ENCODE measurements around the gene SLC35G3. TPM values are rescaled to one million over a fixed set of nuclear protein-coding genes. Genes with fewer than 3 reads are reported as not detected.
"Not testable (repeated sequence)": the region's sequence is repeated elsewhere in the genome, so short reads cannot be mapped to it uniquely, and the experiment has no call there.

The SLC35G3 gene
- total RNA-seq, 1 experiment from 2014 or later = not detected

DNA sequence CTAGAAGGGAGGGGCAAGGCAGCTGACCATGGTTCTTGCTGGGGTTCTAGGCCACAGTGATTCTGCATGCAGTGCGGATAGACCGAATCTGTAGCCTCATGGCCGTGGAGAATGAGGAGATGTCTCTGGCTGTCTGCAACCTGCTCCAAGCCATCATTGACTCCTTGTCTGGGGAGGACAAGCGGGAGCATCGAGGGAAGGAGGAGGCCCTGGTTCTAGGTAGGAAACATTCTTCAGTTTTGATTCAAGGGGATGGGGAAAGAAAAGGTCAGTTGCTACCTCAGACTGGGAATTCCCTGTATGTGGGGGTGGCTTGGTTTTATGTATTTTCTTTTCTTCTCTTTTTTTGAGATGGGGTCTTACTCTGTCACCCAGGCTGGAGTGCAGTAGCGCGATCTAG is 38.9 kb downstream of the SLC35G3 start:
- H3K27me3 ChIP-seq = no peaks in the 10 kb centered on the region
- no peak overlapping the region for H3K4me3 ChIP-seq
- H3K9me3 ChIP-seq = no peaks in the 10 kb centered on the region
- H3K36me3 ChIP-seq = no peaks in the 10 kb centered on the region
- DNase-seq = no peak

DNA sequence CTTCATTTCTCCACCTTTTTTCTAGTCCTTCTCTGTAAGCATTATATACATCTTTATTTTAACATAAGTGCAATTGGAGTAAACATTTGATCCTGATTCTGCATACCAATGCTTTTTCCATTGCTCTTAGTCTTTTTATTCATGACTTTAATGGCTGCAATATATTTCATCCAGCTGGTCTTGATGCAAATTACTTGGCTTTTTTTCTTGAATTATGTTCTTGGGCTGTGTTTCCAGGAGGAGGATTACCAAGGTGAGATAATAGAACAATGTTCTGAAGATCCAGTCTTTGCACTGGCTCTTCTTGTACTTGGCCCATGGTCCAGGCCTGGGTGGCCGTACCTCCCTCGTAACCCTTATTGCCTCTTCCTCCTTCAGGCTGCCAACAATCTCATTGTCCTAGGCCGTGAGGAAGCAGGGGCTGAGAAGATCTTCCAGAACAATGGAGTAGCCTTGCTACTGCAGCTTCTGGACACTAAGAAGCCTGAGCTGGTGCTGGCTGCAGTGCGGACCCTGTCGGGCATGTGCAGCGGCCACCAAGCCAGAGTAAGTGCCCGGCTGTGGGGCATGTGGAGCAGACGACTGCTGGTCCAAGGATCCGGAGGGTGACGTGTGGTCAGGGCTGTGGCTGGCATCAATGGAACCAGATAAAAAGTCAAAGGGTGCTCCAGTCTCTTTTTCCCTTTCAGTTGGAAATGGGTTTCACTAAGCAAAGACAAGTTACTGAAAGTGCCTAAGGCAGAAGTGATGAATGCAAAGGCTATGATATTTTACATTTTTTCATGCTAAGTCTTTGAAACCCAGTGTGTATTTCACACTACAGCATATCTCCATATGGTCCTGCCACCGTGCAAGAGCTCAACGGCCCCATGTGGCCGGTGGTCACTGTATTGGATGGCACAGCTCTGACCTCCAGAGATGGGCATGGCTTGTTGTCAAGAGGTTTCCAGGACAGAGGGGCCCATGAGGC is 39.7 kb downstream of the SLC35G3 start:
- H3K4me3 ChIP-seq = no peak overlapping the region
- DNase-seq = no peak
- H3K27me3 ChIP-seq = no peaks in the 10 kb centered on the region
- H3K9me3 ChIP-seq = no peaks in the 10 kb centered on the region
- no peaks in the 10 kb centered on the region for H3K36me3 ChIP-seq

DNA sequence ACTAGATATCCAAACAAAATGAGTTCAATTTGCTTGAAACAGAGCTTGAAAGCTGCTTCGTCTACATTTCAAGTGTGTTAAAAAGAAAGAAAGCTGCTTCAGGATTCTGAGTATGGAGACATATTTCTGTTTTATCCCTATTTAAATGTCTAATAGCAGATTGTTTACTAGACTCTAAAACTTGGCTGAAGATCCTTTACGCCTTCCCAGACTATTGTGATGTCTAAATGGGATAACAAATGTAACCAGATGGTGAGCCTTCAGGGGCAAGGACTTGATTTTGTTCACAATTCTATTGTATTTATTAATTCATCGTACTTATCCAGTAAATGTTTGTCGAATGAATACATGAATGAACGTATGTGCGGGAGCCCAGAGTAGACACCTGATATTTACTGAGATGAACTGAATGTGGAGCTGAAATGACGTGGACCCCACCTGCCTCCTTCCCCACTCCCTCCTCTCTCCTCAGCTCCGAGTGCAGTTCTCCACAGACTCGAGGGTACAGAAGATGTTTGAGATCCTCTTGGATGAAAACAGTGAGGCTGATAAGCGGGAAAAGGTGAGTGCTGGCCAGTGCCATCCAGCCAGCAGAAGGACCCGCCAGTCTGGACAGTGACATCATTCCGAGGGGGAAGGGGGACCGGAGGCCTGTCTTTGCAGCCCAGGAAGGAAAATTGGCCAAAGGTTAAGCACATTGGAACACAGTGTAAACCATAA is 41.6 kb downstream of the SLC35G3 start:
- no peaks in the 10 kb centered on the region for H3K9me3 ChIP-seq
- H3K27me3 ChIP-seq = no peaks in the 10 kb centered on the region
- H3K4me3 ChIP-seq = no peak overlapping the region
- no peaks in the 10 kb centered on the region for H3K36me3 ChIP-seq
- DNase-seq = no peak

DNA sequence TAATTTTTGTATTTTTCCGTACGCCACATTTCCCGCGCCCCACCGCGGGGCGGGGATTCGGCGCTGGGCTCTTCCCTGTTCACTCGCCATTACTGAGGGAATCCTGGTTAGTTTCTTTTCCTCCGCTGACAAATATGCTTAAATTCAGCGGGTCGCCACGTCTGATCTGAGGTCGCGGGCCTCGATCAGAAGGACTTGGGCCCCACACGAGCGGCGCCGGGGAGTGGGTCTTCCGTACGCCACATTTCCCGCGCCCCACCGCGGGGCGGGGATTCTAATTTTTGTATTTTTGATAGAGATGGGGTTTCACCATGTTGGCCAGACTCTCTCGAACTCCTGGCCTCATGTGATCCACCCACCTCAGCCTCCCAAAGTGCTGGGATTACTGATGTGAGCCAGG is 43.1 kb downstream of the SLC35G3 start:
- not testable (repeated sequence) for H3K36me3 ChIP-seq, DNase-seq

DNA sequence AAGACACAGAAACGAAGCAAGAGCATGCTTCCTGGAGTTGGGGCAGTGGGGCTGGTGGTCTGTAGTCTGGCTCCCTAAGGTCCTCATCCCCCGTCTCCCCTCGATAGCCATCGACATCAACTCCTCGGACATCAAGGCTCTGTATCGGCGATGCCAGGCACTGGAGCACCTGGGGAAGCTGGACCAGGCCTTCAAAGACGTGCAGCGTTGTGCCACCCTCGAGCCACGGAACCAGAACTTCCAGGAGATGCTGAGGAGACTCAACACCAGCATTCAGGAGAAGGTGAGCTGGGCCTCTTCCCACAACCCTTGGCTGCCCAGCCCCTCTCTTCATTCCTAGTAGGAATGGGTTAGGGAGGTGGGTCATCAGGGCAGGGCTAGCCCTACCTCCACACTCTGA is 44.3 kb downstream of the SLC35G3 start:
- Histone ChIP-seq H3K27me3 (no peaks in the 10 kb centered on the region), H3K4me3 (no peak overlapping the region), H3K36me3 (no peaks in the 10 kb centered on the region), H3K9me3 (no peaks in the 10 kb centered on the region)
- no peak for DNase-seq

More for the DNA sequence above, 43.1 kb downstream of the SLC35G3 start:
- H3K9me3 ChIP-seq, H3K4me3 ChIP-seq, H3K27me3 ChIP-seq: not testable (repeated sequence)

DNA sequence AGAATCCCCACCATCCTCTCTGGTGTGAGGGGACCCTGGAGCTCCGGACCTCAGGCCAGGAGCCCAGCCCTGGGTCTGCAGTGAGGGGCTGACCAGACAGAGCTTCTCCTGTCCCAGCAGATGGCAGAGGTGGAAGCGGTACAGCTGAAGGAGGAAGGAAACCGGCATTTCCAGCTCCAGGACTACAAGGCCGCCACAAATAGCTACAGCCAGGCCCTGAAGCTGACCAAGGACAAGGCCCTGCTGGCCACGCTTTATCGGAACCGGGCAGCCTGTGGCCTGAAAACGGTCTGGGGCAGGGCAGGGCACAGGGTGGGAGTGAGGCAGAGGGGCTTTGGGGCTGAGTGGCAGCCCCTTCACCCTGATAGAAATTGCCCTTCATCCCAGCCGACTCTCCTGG is 46.0 kb downstream of the SLC35G3 start:
- Histone ChIP-seq H3K4me3 (no peak overlapping the region), H3K27me3 (no peaks in the 10 kb centered on the region), H3K36me3 (no peaks in the 10 kb centered on the region), H3K9me3 (no peaks in the 10 kb centered on the region)
- no peak for DNase-seq

DNA sequence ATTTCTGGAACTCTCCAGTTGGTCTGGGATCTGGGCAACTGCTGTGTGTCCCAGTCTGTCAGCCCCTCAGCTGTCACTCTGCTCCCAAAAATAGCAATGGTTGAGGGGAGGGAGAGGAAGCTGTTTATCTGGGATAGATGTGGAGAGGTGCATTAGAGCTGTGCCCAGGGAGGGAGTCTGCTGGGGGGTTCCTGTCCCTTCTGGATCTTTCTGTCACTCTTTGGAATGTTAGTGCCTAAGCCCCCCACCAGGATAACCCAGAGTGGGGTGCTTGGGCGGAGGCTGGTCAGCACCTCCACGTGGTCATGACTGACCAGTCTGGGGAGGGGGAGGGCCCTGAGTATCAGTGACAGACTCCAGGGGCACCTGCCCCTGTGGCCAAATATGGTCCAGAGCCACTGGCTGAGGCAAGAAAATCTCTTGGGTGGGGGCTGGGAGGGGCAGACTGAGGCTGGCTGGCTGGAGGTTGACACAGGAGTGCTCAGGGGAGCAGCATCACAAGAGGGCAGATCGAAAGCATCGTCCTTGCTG is 46.8 kb downstream of the SLC35G3 start, which contains the start of gene UNC45B:
Gene UNC45B (plus strand): TSS at position 443 of the 531 bp plus-strand sequence. CDS start 447 bp downstream, outside the sequence.
- no peaks in the 10 kb centered on the region for H3K36me3 ChIP-seq
- no peaks in the 10 kb centered on the region for H3K27me3 ChIP-seq
- H3K4me3 ChIP-seq = no peak within 1 kb of the TSS
- no peaks in the 10 kb centered on the region for H3K9me3 ChIP-seq
- DNase-seq = no peak

DNA sequence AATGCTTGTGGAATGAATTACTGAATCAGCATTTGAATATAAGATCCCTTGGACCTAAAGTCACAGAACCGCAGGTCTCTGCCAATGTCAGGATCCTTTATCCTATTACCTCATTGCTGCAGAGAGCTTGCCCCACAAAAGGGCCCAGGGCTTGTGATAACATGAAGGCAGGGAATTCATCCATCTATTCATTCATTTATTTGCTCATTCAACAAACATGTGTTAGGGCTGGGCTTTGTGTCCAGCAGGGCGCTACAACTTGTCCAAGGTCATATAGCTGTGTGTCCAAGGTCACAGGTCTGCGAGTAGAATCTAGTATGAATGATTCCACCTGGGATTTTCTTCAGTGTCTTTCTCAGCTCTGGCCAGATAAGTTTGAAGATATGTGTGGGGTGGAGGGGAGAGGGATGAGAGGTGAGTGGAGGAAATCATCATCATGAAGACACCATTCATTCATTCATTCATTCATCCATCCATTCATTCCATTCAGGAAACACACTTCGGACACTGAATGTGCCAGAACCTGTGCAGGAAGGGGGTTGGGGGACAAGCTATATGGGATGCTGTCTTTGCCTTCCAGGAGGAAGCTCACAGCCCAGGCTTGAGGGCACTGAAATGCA is 47.9 kb downstream of the SLC35G3 start:
- no peak for DNase-seq
- Histone ChIP-seq H3K9me3 (no peaks in the 10 kb centered on the region), H3K4me3 (no peak overlapping the region), H3K36me3 (peaks cover 6% of the 10 kb centered on the region; the same call in 1 of the 2 replicates), H3K27me3 (no peaks in the 10 kb centered on the region)

DNA sequence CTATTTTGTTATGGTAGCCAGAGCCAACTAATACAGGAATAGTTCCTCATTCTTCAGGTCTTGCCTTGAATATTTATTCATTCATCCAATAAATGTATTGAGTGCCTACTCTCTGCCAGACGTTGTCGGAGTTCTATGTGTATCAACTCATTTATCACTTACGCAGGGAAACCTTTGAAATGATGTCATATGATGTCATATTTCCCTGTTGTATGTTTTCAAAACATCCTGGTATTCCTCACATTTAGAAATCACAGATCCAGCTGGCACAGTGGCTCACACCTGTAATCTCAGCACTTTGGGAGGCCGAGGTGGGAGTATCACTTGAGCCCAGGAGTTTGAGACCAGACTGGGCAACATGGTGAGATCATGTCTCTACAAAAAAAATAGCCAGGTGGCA is 49.4 kb downstream of the SLC35G3 start:
- Histone ChIP-seq H3K9me3 (no peaks in the 10 kb centered on the region), H3K4me3 (no peak overlapping the region), H3K27me3 (no peaks in the 10 kb centered on the region), H3K36me3 (peaks cover 19% of the 10 kb centered on the region)
- no peak for DNase-seq

Other genes with a start within 250 kb of the SLC35G3 start
- not detected in 2 replicates for gene CCT6B, start 232.9 kb downstream of the SLC35G3 start, total RNA-seq (2014; rRNA removed; shearing (Covaris generic); ENCODE audit: low replicate concordance)
- gene ZNF830, start 232.9 kb downstream of the SLC35G3 start, total RNA-seq (2014; rRNA removed; shearing (Covaris generic); ENCODE audit: low replicate concordance) = 12.4 and 16.1 TPM in 2 replicates
- gene LIG3, start 213.9 kb downstream of the SLC35G3 start, total RNA-seq (2014; rRNA removed; shearing (Covaris generic); ENCODE audit: low replicate concordance) = 16.3 and 45.6 TPM in 2 replicates
- 10.5 and 18.0 TPM in 2 replicates for gene RFFL, start 130.7 kb downstream of the SLC35G3 start, total RNA-seq (2014; rRNA removed; shearing (Covaris generic); ENCODE audit: low replicate concordance)
- 9.4 and 18.8 TPM in 2 replicates for gene RAD51D, start 74.5 kb downstream of the SLC35G3 start, total RNA-seq (2014; rRNA removed; shearing (Covaris generic); ENCODE audit: low replicate concordance)
- not detected in 2 replicates for gene FNDC8, start 72.8 kb downstream of the SLC35G3 start, total RNA-seq (2014; rRNA removed; shearing (Covaris generic); ENCODE audit: low replicate concordance)
- gene NLE1, start 52.1 kb downstream of the SLC35G3 start, total RNA-seq (2014; rRNA removed; shearing (Covaris generic); ENCODE audit: low replicate concordance) = 25.6 and 71.4 TPM in 2 replicates
- not detected in 2 replicates for gene UNC45B, start 46.6 kb downstream of the SLC35G3 start, total RNA-seq (2014; rRNA removed; shearing (Covaris generic); ENCODE audit: low replicate concordance)
- gene SLFN5, start 48.7 kb upstream of the SLC35G3 start, total RNA-seq (2014; rRNA removed; shearing (Covaris generic); ENCODE audit: low replicate concordance) = 4.0 and 11.0 TPM in 2 replicates
- 22.8 and 25.1 TPM in 2 replicates for gene SLFN11, start 179.2 kb upstream of the SLC35G3 start, total RNA-seq (2014; rRNA removed; shearing (Covaris generic); ENCODE audit: low replicate concordance)
- gene SLFN12, start 238.1 kb upstream of the SLC35G3 start, total RNA-seq (2014; rRNA removed; shearing (Covaris generic); ENCODE audit: low replicate concordance) = 9.1 and 10.0 TPM in 2 replicates